Adipose tissue (tissue), 3 donors: ENCODE data around the gene CCDC192. TPM values are rescaled to one million over a fixed set of nuclear protein-coding genes. Genes with fewer than 3 reads are reported as not detected.
"Not testable (repeated sequence)": the region's sequence is repeated elsewhere in the genome, so short reads cannot be mapped to it uniquely, and the experiment has no call there.

Experiments
- H3K27ac ChIP-seq: one replicate; pipeline ENCODE4 v1.5.1; 2013; ENCODE audit warnings: low read depth, low read length
- WGBS, 3 donors: extraction: QIAGEN DNeasy Blood & Tissue Kit; methylation state at CpG; one replicate each; pipeline ENCODE4 v1.1.7; 2013; 5-methylcytosine and 5-hydroxymethylcytosine counted together
- polyA plus RNA-seq, 3 donors: library from polyadenylated mRNA; stranded (reverse); fragments of 200-250 nt; gene quantifications; one replicate each; pipeline ENCODE4 v1.2.3, GENCODE V29; 2013
- donor health status: healthy with polysubstance abuse.
- donor health status: Bipolar disorder and iron deficiency.
- donor health status: healthy.

CCDC192 gene
- under 1 TPM in 2 of 3 donors, not detected in 1; 0.07 to 0.79 TPM for polyA plus RNA-seq

- 71 to 80% (median 74%) methylated on average over 5 of the region's 5 CpGs for WGBS, 3 donors
- H3K27ac ChIP-seq = no peak within 1 kb of the TSS
Measured at GRCh38 chr5:127702926-127703561, at the start of gene CCDC192. CCDC192 (plus strand) TSS chr5:127703391; CDS start chr5:127703446, 55 bp downstream.

- 78 to 90% (median 87%) methylated on average over 6 of the region's 6 CpGs for WGBS, 3 donors
- no peak overlapping the region for H3K27ac ChIP-seq
Measured at GRCh38 chr5:127656825-127657224, 46.4 kb upstream of the CCDC192 start.

GRCh38 chr5:127660047-127660733 is 43.0 kb upstream of the CCDC192 start:
- WGBS, 3 donors = 67 to 76% (median 70%) methylated on average over 3 of the region's 3 CpGs
- H3K27ac ChIP-seq = no peak overlapping the region

GRCh38 chr5:127664093-127664492 is 39.1 kb upstream of the CCDC192 start:
- 69 to 92% (median 91%) methylated on average over 5 of the region's 5 CpGs for WGBS, 3 donors
- H3K27ac ChIP-seq = no peak overlapping the region

- H3K27ac ChIP-seq = no peak overlapping the region
Measured at GRCh38 chr5:127665641-127666040, 37.5 kb upstream of the CCDC192 start.

- WGBS, 3 donors = 56 to 69% (median 56%) methylated on average over 3 of the region's 3 CpGs
- H3K27ac ChIP-seq = no peak overlapping the region
Measured at GRCh38 chr5:127666043-127666716, 37.0 kb upstream of the CCDC192 start.

- 22 to 73% (median 60%) methylated on average over 3 of the region's 3 CpGs for WGBS, 3 donors
- no peak overlapping the region for H3K27ac ChIP-seq
Measured at GRCh38 chr5:127667926-127668325, 35.3 kb upstream of the CCDC192 start.

GRCh38 chr5:127671218-127671617 is 32.0 kb upstream of the CCDC192 start:
- 82 to 90% (median 85%) methylated on average over 6 of the region's 6 CpGs for WGBS, 3 donors
- no peak overlapping the region for H3K27ac ChIP-seq

- H3K27ac ChIP-seq = no peak overlapping the region
- 62 to 81% (median 78%) methylated on average over 2 of the region's 2 CpGs for WGBS, 3 donors
Measured at GRCh38 chr5:127673117-127673800, 29.9 kb upstream of the CCDC192 start.

- H3K27ac ChIP-seq = not testable (repeated sequence)
Measured at GRCh38 chr5:127676951-127677350, 26.2 kb upstream of the CCDC192 start.

GRCh38 chr5:127679691-127680330 is 23.4 kb upstream of the CCDC192 start:
- WGBS, 3 donors = 67 to 94% (median 76%) methylated on average over 3 of the region's 3 CpGs
- not testable (repeated sequence) for H3K27ac ChIP-seq

GRCh38 chr5:127680595-127680994 is 22.6 kb upstream of the CCDC192 start:
- WGBS, 3 donors = 86 to 89% (median 88%) methylated on average over 1 of the region's 1 CpG
- H3K27ac ChIP-seq = no peak overlapping the region

- 55 to 70% (median 69%) methylated on average over 4 of the region's 4 CpGs for WGBS, 3 donors
- no peak overlapping the region for H3K27ac ChIP-seq
Measured at GRCh38 chr5:127683008-127683407, 20.2 kb upstream of the CCDC192 start.

GRCh38 chr5:127684726-127685467 is 18.3 kb upstream of the CCDC192 start:
- no peak overlapping the region for H3K27ac ChIP-seq
- WGBS, 3 donors = 77 to 84% (median 79%) methylated on average over 6 of the region's 6 CpGs

GRCh38 chr5:127685662-127686061 is 17.5 kb upstream of the CCDC192 start:
- H3K27ac ChIP-seq = no peak overlapping the region
- WGBS, 3 donors = 59 to 78% (median 62%) methylated on average over 2 of the region's 2 CpGs

GRCh38 chr5:127686424-127686823 is 16.8 kb upstream of the CCDC192 start:
- no peak overlapping the region for H3K27ac ChIP-seq

- H3K27ac ChIP-seq = no peak overlapping the region
- WGBS, 3 donors = 84 to 91% (median 89%) methylated on average over 1 of the region's 1 CpG
Measured at GRCh38 chr5:127694518-127695171, 8.5 kb upstream of the CCDC192 start.

- H3K27ac ChIP-seq = no peak overlapping the region
Measured at GRCh38 chr5:127695346-127695745, 7.8 kb upstream of the CCDC192 start.
